Limb (tissue), 2 donors: Measurements from ENCODE around the gene CA4.
"Not testable (repeated sequence)": the region's sequence is repeated elsewhere in the genome, so short reads cannot be mapped to it uniquely, and the experiment has no call there.

Experiments used
- DNase-seq, 2 donors: peaks; one replicate each; pipeline ENCODE4 v3.0.0-alpha.2; 2016; ENCODE audit errors: extremely low spot score in 2 of 2

The CA4 gene

DNA sequence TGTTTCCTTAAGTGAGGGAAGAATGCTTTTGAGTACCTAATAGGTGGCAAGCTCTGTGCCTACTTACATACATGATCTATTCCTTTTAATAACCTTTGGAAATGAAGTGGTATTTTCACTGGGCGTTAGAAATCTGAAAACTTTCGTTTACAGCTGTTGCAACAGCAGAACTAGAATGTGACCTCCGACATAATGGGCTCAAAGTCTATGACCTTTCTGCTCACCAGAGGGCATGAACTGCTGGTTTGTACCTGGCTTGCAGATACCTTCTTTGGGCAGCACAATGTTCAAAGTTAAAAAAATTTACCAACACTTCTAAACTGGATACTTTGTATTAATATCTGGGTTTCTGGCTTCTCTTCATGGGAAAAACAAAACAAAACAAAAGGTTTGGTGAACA is 24.3 kb downstream of the CA4 start:
- no peak for DNase-seq

DNA sequence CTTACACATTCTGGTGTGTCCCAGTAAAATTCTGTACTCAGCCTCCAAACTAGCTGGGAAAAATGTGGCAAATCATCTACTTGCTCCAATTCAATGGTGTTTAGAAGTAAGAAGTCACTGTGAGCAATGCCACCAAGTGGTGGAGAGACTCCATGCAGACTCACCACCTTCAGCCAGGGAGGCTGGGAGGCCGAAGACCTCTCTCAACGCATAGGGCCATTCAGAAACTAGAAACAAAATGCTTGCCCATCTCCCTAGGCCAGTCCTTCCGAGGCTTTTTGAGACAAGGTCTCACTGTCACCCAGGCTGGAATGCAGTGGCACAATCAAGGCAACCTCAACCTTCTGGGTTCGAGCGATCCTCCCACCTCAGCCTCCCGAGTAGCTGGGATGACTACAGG is 25.0 kb downstream of the CA4 start:
- not testable (repeated sequence) for DNase-seq

DNA sequence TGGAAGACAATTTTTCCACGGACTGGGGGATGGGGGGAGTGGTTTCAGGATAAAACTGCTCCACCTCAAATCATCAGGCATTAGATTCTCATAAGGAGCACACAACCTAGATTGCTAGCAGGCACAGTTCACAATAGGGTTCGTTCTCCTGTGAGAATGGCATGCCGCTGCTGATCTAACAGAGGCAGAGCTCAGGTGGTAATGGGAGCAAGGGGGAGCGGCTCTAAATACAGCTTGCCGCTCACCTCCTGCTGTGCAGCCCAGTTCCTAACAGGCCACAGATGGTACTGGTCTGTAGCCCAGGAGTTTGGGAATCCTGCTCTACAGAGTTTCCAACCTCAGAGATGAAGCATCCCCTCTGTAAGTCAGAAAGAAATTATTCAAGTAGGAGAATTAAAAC is 27.0 kb downstream of the CA4 start:
- not testable (repeated sequence) for DNase-seq

DNA sequence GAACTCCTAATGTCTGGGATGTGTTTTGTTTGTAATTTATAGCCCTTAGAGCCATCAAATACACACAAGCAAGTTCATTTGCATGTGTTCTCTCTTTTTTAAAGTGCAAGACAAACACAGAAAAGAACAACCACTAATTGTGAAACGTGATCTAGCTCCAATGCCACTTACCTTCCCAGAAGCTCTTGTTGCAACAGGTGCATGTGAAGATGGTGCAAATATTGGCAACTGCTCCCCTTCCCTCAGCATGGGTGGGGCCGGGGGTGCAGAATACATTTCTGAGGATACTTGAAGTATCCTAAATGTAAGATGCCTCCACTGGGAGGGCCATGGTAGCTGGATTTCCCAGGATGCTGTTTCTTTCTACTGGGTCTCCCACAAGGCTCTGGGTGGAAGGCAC is 28.4 kb downstream of the CA4 start:
- not testable (repeated sequence) for DNase-seq

DNA sequence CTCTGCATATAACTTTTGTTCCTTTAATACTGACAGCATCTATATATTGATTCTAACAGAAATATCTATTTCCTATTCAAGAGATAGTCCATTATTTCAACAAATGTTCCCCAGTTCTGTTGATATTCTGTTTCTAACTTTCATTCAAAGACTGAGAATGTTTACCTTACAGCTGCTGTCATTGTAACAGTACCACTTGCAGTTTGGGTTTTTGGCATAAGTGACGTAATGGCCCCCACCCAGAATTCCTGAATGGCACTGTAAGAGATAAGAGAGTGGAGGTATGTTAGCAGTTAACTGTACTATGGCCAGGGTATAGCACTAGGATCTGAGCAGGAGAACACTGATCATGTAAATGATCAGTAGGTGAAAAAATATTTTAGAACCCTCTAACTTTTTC is 30.6 kb downstream of the CA4 start:
- DNase-seq: not testable (repeated sequence)

DNA sequence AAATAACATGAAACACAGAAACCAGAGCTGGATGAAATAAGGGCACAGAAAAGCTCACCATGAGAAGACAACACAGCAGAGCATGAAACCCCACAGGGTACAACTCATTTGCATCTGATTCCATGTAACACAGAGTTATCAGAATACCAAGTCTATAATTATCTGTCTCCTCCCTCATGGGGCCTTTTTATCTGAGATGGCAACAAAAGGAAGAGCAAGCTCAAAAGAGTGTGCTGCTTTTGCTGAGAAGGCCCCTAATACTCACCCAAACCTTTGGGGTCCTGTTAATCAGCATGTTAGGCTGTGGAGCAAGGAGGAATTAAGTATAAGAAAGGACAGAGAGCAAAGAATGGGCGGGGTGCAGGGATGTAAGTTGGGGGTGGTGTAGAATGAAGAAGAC is 36.6 kb downstream of the CA4 start:
- DNase-seq: not testable (repeated sequence)

DNA sequence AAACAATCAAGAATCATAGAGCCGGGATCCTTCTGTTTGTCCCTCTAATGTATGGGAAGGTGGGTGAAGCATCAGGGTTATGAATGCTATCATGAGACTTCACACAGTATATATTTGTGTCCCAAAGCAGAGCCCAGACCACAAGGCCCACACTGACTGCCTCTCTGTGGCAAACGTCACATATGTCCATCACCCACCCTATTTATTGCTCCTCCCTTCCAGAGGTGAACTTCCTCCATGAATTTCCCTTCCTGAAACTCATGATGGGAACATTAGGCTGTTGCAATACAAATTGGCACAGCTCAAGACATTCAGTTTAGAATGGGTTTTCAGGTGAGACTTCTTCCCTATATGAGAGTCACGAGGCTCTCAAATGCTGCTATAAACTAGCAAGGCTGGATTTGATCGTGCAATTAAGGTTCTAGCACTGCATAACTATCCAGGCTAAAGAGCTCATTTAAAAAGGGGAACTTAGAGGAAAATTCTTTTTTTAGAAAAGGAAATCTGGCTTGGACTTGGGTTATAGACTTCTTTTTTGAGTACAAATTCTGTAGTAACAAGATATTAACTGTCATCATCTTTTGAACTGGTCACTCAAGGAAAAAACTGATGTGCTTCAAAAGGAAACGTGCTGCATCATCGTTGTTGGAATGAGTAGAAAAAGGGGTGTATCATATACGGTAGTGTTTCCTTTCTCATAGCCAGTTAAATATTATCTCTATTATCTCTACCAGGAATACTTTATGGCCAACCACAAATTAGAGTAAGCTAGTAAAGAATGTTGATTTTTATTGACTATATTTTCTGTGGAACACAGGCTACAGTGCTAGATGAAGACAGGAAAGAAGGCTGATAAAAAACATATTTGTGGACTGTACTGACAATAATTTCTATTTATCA is 37.3 kb downstream of the CA4 start:
- not testable (repeated sequence) for DNase-seq

DNA sequence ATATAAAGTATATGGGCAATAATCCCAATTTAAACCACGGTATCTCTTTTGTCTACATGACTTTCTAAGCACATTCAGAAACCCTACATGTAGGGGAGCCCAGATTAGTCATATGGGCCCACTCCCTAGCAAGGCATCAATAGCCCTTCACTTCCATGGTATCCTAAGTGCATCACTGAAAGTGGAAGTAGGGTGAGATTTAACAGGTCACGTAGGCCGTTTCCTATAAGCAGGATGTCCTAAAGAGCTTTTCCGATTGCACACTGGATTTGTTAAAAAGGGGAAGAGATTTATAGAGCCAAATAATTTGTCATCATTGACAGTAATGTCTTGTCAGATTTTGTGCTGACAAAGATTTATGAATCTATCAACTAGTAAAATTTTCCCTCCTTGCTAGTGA is 39.0 kb downstream of the CA4 start:
- DNase-seq: no peak

DNA sequence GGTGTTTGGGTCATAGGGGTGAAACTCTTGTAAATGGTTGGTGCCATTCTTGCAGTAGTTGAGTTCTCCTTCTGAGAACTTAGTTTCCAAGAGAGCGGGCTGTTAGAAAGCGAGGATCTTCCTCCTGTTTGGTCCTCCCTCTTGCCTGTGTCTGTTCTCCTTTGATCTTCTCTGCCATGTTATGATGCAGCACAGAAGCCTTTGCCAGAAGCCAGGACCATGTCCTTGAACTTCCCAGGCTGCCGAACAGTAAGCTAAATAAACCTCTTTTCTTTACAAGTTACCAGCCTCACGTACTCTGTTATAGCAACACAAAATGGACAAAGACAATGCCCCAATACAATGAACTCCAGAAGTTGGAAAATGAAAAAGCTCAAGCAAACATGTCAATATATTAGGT is 40.3 kb downstream of the CA4 start:
- not testable (repeated sequence) for DNase-seq

DNA sequence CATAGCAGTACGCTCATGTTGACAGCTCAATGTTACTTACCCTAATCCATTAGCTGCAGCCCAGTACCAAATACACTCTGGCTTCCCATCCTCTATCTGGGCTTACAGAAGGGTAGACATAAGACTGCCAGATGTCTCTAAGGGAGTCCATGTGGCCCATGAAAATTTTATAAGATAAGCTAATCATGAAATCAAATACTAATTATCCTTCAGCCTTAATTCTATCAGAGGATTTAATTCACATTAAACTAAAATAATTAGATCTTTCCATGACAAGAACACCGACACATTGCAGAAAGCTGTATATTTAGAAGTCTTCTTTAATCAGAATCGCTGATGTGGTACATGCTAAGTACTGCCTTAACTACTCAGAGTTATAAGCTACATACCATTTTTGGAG is 43.3 kb downstream of the CA4 start:
- not testable (repeated sequence) for DNase-seq

DNA sequence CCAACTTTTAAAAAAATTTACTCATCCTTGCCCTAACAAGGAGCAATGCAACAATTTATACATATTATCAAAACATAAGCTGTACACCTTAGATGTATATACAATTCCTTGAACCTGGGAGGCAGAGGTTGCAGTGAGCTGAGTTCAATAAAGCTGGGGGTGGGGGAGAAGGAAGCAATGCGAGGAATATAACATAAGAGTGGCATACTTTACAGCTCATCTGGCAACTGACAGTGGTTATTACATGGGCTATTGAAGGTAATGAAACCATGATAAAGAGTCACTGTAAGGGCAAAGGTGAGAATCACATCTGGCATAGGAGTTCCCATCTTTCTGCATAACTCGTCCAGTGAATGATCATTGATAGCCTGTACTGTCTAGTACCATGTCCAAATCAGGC is 43.7 kb downstream of the CA4 start:
- DNase-seq: no peak

DNA sequence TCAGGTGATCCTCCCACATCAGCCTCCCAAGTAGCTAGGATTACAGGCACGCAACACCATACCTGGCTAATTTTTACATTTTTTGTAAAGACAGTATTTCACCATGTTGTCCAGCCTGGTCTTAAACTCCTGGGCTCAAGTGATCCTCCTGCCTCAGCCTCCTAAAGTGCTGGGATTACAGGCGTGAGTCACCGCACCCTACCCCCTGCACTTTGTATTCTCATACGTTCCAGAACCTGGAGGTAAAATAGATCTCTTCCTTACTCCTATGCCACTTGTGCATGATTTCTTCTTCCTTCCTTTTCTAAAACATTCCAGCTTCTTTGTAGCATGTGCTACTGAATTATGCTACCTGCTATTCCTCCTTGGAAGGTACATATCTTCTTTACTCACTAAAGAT is 44.4 kb downstream of the CA4 start:
- DNase-seq: not testable (repeated sequence)

DNA sequence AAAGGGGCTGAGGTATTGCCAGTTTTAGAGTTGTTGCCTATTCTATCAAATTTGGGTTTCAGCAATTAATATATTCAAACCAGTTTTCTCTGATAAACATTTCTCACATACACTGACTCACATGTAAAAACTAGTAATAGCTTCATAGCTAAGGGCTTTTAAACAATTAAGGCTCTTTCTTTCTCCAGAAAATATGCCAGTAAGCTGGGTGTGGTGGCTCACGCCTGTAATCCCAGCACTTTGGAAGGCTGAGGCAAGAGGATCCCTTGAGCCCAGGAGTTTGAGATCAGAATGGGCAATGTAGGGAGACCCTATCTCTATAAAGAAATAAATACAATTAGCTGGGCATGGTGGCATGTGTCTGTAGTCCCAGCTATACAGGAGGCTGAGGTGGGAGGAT is 48.9 kb downstream of the CA4 start:
- not testable (repeated sequence) for DNase-seq

DNA sequence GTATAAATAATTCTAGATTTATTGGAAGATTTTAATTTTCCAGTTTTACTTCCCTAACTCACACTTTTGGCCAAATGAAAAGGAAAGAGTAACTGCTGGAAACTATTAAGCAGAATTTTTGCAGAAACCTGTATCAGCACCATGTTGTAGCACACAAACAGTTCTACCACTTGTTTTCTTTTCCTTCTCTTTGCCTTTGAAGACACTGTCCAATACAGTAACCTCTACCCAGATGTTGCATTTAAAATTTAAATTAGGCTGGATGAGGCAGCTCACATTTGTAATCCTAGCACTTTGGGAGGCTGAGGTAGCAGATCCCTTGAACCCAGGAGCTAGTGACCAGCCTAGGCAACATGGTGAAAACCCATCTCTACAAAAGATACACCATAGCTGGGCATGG is 56.0 kb downstream of the CA4 start:
- DNase-seq: not testable (repeated sequence)

DNA sequence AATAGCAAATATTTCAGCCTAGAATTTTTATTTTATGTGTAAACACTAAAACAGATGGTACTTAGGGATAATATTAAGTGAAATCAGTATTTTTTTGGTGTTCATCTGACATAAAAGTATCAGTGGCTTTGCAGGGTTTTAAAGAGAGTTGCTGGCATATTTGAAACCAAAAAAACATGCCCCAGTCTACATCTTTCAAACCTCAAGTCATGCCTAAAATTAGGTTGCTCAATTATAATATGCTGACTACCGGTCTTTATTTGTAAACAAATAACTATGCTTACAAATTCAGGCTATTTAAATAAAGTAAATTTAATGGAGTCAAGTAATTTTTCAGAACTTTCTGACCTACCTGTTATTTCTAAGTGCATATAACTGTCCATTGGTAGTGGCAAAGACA is 58.5 kb downstream of the CA4 start:
- not testable (repeated sequence) for DNase-seq
